Pons (tissue), 1 donor: ENCODE data around the gene CD40.
A peak's percentile ranks its signal among the peaks of the same experiment; 100 is the strongest.

ENCODE experiments used
- DNase-seq: peaks from one replicate; pipeline ENCODE4 v3.0.0-alpha.2; 2016; ENCODE audit warnings: low spot score

CD40 gene

DNA sequence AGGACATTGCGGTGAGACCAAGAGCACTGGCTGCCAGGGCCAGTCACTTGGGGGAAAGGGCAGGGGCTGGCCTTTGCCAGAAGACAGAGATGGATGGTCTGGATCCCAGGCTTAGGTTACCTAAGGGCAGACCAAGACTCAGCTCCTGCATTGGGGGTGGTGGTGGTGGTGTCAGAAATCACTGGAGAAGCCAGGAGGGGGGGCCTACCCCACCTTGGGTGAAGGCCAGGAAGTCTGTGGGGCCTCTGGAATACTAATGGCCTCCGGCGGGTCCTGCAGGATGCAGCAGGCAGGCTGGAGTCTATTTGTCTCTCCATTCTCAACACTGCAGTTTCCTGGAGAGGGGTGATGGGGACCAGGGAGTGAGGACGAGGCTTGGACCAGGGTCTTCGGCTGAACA lies 32.8 kb downstream of the CD40 start:
- DNase-seq: peak; percentile 20

DNA sequence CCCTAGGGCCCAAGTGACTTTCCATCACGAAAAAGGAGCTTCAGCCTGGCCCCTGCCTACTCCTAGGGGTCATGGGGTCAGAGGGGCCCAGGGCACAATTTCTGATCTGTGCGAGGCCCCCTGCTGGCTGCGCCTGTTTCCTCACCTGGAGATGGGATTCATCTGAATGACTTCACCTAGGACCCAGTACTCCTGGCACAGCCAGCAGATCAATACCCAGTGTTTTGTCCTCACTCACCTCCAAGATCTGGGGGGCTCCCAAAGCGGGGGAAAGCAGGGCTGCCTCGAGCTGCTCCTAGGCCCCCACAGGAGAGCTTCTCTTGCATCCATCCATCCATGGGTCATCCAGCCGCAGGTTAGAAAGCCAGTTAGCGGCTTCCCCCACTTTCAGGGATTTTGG lies 33.8 kb downstream of the CD40 start:
- no peak for DNase-seq

DNA sequence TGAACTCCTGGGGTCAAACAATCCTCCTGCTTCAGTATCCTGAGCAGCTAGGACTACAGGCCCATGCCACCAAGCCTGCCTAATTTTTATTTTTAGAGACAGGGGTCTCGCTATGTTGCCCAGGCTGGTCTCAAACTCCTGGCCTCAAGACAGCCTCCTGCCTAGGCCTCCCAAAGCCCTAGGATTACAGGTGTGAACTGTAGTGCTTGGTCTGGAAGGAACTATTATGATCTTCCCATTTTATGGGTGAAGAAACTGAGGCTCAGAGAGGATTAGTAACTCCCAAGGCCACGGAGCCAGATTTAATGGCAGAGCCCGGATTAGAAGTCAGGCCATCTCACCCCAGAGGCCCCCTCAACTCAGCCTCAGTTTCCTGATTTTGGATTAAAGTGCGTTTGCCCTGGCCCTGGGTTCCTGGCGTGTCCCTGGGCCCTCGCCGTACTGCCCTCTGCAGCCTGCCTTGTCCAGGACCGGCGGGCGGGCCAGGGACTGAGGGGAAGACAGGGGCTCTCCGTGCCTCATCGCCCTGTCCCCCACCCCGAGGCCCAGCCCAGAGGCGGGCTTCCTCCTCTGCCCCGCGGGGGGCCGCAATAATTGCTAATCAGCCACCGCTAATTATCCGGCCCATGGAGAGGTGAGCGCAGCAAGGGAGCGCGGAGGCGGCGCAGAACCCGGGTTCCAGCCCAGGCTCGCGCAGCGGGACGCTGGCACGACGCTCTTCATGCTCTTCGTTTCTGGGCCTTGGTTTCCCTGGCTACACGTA lies 34.9 kb downstream of the CD40 start:
- DNase-seq: no peak

DNA sequence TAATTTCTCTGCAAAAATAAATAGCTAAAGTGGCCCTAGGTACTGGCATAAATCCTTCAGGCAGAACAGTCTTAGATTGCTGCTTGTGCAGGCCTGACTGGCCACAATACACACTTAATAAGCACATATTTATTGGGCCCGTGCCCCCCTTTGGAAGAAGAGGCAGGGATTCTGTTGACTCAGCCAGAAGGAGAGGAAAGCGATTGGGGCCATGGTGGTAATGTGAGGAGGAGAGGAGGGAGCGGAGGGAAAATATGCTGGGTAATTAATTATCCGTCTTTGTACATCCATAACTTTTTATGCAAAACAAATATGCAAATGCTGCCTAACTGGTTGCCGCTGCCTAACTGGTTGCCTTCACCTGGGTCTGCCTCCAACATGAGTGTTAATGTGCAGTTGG lies 36.2 kb downstream of the CD40 start:
- no peak for DNase-seq

DNA sequence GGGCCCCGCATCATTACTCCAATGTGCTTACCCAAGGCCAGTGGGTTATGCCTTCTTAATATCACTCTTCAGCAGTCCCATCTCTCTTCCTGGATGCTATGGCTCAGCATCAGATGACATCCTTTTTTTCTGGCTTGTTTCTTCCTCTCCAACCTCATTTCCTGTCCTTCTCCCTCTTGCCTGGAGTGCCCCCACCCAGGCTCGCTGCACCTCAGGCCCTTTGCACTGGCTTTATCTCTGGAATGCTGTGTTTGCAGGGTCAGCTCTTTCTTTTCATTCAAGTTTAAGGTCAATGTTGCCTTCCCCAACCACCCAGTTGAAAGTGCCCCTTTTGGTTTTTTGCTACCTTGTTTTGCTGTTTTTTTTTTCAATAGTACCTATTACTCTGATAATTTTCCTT lies 36.7 kb downstream of the CD40 start:
- DNase-seq: no peak

DNA sequence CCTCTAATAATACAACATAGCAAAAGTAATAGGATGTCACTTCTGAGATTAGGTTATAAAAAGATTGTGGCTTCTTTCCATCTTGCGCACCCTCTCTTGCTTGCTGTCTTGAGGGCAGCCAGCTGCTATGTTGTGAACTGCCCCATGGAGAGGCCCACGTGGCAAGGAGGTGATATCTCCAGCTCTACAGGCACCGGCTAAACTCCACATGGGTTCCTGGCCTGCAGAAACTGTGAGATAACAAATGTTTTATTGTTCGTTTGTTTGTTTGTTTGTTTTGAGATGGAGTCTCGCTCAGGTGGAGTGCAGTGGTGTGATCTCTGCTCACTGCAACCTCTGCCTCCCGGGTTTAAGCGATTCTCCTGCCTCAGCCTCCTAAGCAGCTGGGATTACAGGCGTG lies 38.0 kb downstream of the CD40 start:
- no peak for DNase-seq

DNA sequence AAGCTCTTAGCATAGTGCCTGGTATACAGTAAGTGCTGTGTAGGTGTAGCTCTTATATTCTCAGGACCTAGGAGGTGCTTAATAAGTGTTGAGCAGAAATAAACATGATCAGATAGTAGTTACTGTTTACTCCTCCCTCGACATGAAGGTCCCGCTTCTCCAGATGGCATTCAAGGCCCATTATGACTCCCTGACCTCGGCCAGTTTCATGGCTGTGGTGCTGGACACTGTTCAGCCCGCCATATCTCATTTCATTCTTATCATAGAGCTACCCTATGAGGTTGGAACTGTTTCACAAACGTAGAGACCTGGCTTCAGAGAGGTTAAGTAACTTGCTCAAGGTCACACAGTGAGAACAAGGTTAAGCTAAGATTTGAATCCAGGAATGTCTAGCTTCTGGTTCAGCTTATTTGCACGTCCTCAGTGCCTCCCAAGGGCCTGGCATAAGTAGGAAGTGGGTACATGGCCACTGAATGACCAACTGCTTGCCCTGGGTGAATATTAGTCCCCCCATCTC lies 39.0 kb downstream of the CD40 start:
- DNase-seq: no peak

DNA sequence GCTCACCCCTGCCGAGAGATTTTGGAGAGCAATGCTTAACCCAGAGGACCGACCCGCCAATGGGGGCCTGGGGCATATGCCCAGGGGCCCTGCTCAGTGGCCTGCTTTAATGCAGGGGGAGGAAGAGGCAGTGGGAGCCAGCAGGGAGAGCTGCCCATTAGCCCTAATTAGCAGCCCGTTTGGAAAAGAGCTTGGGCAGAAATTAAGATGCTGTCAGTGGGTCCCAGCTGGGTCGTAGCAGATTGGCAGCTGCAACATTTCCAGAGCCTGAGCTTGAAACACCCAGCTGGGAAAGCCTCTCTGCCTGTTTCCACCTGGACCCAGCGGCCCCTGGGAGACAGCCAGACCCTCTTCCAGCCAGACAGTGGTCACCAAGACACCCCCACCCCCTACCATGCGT lies 39.5 kb downstream of the CD40 start:
- DNase-seq: no peak

DNA sequence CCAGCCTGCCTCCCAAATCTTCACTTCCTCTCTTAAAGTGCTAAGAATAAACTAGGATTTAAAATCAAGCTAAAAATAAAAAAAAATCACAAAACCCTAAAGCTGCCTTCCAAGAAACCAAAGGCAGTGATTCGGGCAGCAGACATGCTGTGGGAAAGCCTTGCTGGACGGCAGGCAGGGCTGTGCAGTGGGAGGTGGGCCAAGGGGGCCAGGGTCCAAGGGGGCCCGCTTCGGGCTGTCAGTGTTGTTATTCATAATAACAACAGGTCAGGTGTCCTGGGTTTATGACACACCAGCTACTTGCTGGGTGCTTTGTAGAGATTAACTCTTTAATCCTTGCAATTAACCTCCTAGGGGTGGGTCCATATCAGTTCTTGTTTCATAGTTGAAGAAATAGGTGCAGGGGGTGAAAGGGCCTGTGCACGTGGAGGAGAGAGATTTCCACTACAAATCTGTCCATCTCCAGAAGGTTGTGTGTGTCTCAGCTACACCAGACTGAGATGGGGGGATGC lies 40.4 kb downstream of the CD40 start:
- no peak for DNase-seq

DNA sequence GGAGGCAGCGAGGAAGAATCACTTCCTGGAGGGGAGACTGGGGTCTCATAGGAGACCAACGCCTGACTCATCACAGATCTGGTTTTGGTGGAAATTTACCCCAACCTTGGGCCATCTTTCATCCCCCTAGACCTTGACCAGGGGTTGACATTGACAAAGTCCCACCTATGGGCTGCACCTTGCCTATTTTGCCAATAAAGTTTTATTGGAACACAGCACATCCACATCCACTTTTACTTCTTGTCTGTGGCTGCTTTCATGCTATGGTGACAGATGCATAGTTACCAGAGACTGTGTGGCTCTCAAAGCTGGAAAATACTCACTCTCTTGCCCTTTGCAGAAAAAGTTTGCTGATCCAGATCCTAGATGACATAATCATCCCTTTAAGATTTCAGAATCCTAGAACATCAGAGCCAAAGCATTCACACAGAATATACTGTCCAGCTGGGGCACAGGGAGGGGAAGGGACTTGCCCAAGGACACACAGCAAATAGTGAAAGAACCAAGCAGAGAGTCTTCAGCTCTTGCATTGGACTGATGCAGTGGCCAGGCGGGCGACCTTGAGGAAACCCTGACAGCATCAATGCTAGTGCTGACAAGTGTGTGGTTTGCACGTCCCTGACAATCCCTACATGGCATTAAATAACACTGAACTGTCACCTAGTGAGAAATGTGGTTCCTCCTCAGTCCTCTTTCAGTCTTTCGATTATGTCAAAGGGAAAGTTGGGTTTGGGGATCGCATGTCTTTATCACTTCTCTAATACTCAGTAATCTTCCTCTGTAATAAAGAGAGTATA lies 41.2 kb downstream of the CD40 start:
- DNase-seq: no peak

DNA sequence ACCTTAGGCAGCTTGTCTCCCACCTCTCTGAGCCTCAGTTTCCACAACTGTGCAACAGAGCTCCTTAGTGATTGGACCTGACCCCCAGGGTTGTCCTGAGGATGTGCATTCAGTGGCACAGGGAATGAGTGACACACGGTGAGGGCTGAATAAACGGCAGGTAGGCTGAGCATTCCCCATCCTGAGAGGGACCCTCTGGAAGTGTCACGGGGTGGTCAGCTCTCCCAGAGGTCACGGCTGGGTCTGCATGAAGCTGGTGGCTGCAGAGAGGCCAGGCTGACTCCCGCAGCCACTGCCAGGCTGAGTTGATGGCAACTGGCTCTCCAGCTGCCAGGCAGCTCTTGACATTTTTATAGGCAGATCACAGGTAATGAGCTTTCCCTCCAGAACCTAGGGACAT lies 42.5 kb downstream of the CD40 start:
- DNase-seq: no peak

DNA sequence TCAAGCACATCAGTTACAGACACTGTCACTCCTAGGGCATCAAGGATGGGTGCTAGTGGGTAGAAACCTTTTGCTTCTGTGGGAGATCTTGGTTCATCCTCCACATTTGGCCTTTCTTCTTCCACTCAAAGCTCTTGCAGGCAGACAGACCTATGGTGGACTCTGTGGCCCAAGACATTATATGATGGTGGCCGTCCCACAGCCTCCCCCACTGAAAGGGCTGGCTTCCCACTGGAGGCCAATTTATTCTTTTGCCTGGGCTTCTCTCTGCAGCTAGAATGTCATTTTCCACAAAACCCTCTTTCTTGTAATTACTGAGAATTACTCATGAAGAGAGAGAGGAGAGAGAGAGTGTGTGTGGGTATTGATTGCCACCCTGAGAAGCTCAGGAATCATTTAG lies 43.8 kb downstream of the CD40 start:
- no peak for DNase-seq

DNA sequence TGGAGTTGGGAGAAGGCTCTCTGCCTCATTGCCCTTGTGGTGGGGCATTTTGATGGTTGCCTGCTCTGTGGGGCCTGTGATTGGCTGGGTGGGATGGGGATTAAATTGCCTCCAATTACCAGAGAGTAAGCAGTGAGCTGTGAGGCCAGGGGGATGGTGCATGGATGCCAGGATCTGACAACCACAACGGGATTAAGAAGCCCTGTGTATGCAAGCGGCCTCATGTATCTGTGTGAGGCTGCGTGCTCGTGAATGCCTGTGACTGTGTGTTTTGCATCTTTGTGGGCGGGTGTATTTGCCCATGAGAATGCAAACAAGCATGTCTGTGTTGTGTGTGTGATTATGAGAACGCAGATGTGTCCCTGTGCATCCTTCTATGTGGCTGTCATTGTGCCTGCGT lies 46.1 kb downstream of the CD40 start:
- DNase-seq: no peak

DNA sequence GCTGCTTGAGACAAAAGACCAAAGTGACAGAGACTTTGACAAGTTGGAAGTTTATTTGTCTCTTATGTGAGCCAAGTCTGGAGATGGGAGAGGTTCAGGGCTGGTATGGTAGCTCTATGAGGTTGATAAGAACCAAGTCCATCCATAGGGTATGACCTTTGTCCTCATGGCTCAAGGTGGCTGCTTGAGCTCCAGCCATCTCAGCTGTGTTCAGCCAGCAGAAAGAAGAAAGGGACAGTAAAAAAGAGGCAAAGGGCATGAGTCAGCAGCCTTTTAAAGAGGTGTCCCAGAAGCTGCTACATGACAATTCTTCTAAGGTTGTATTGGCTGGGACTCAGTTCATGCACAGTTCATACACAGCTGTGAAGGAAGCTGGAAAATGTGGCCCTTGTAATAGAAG lies 49.0 kb downstream of the CD40 start:
- no peak for DNase-seq

DNA sequence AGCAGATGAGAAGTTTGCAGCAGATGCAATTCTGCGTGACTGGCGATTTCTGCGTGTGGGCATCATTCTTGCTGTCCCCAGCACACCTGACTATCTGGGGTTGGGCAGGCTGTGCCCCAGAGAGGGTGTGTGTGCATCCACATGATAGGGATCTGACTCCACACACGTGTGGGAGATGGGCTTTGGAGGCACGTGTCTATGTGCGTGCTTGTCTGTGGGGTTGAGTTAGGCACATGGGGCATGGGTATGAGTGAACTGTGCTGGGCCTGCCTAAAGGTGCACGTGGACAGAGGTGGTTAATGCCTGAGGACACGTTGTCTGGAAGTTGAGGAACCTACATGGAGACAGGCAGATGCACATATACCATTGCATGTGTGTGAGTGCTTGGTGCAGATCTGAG lies 50.3 kb downstream of the CD40 start:
- no peak for DNase-seq

DNA sequence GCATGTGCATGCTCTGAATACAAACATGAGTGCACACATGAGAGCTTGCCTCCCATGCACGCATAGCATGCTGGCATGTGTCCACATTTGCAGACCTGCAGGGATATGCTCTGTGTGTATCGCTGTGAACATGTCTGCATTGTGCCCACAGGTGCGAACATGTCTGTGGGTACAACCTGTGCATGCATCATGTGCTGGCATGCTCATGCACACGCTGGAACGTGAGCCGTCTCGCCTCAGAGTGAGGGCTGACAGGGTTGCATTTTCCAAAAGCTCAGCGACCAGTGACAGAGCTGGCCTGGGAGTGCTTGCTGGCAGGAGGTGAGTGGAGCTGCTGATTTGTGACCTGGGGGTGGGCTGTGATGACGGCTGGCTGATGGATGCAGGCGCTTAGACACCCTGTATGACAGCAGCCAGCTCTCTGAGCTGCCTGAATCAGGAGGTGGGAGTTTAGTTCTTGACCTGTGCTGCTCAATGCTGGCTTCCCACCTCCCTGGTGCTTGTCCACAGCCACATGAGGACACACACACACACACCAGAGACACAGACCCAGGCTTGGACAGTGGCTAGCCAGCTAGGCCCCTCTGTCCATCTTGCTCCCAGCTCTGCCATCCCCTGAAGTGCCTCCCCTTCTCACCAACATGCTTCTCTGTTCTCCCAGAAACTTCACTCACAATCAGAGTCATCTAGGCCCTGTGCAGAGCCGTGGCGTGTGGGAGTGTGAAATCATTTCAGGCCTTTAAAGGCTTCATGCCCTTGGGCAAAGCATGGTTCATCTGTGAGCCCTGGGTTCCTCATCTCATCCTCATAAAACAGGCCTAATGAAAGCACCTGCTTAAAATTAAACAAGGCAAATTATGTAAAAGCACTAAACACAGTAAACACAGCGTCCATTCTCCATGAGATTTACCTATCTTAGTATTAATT lies 51.4 kb downstream of the CD40 start:
- no peak for DNase-seq

DNA sequence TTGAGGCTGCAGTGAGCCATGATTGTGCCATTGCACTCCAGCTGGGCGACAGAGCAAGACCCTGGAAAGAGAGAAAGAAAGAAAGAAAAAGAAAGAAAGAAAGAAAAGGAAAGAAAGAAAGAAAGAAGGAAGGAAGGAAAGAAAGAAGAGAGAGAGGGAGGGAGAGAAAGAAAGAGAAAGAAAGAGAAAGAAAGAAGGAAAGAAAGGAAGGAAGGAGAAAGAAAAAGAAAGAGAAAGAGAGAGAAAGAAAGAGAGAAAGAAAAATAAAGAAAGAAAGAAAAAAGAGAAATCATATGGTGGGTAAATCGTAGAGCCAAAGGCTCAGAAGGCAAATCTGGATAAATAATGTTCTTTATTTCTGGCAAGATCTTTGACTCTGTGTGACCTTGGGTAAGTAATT lies 53.4 kb downstream of the CD40 start:
- DNase-seq: no peak

DNA sequence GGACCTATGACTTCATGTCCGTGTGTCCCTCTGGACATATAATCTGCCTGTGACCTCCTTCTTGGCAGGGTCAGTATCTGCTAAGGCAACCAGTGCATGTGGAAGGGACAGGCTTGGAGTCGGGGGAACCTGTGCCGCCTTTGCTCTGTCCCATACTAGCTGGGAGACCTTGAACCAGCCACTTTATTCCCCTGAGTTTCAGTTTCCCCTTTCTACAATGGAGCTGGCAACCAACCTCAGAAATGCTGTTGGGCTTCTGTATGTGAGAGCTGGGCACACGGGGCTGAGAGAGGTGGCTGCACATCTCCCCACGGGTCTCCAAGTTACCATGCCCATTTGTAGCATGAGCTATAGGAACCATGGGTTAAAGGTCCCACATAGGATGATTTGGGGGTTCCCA lies 53.8 kb downstream of the CD40 start:
- no peak for DNase-seq

DNA sequence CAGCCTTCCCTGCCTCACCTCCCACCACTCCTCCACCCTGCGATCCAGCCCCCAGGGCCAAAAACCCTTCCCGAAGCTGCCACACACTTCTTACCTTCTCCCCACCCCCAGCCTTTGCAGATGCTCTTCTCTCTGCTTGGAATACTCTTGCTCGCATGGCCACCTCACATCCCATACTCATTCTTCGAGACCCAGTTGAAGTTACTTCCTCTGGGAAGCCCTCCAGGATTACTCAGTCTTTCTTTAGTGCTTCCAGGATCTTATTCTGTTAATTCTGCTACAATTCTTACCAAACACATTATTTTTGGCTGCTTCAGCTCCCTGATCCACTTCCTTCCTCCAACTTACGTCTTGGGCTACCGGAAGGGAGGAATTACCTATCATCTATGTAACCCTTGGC lies 54.3 kb downstream of the CD40 start:
- no peak for DNase-seq

DNA sequence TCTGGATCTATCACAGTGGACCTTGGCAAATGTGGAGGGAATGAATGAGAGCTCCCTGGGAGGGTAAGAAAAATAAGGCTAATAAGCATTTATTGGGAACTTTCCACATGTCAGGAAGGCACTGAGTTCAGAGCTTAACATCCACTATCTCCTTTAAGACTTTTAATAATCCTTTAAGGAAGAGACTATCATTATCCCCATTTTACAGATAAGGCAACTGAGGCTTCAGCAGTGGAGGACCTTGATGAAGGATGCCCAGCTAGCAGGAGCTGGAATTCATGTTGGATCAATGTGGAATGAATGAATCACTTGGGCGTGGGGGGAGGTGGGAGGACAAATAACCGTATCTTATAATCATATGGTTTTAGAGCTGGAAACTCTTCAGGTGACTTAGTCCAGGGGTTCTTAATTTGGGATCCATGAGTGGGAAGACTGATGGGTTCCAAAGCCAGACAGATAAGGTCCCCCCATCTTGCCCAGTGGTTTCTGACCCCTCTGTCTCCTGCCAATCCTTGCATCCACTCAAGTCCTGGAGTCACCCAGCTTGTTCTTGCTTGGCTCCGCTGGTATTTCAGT lies 54.9 kb downstream of the CD40 start:
- DNase-seq: no peak

DNA sequence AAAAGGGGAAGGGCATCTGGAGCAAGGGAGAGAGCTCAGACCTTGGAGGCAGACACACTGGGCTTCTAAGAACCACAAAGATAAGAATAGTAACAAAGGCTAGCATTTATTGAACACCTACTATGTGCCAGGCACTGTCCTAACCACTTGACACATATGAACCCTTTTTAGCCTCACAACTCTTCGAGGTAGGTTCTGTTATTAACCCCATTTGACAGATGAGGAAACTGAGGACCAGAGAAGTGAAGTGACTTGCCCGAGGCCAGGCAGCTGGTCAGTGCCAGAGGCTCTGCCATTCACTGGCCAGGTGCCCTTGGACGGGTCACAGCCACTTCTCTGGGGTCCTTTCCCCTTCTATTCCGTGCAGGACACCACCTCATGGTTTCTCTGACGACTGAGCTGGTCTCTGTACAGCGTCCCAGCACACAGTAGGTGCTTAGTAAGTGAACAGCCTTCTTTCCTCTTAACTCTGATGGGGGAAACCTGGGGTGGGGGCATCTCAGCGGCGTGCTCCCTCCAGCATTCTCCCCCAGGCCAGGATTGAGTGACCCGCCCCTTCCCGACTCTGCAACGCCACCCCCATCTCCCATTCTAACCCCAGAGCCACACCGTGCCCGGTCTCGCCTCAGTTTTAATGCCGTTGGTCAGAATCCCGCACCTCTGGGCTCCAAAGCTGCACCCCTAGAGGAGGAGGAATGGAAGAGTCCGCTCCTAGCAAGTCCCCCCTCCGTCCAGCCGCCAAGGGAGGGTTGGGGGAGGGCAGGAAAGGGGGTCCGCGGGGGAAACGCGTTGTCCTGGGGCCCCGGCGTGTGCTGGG lies 55.7 kb downstream of the CD40 start:
- no peak for DNase-seq
